DND-41 (cell line): ENCODE data around the gene FBXL19.
A peak's percentile ranks its signal among the peaks of the same experiment; 100 is the strongest.

ENCODE experiments used
- ATAC-seq: fragments of 200-7000 bp; cut with Tn5 transposase; 3 replicates; pipeline ENCODE4 v1.9.1; 2021; ENCODE audit warnings: low read depth; ENCODE audit not compliant: insufficient read depth
- DNase-seq: peaks from one replicate; pipeline ENCODE4 v3.0.0-alpha.2; 2020
- H2AFZ ChIP-seq: 2 replicates; pipeline ENCODE4 v1.6.0; 2012; ENCODE audit warnings: low read depth, low read length
- H3K27ac ChIP-seq: 2 replicates; pipeline ENCODE4 v1.5.1; 2012; ENCODE audit warnings: low read length, inconsistent platforms
- H3K27me3 ChIP-seq: fragments of 200-600 bp; sonication (generic); 2 replicates; pipeline ENCODE4 v1.6.0; 2012; ENCODE audit warnings: low read length, mild to moderate bottlenecking, inconsistent platforms; ENCODE audit not compliant: insufficient read depth, poor library complexity
- H3K36me3 ChIP-seq: 2 replicates; pipeline ENCODE4 v1.5.1; 2012; ENCODE audit warnings: low read length, inconsistent platforms; ENCODE audit not compliant: insufficient read depth
- H3K4me1 ChIP-seq: 2 replicates; pipeline ENCODE4 v1.5.1; 2012; ENCODE audit warnings: mild to moderate bottlenecking, low read length; ENCODE audit not compliant: insufficient read depth
- H3K4me2 ChIP-seq: 2 replicates; pipeline ENCODE4 v1.6.0; 2012; ENCODE audit warnings: mild to moderate bottlenecking, moderate library complexity, low read length, inconsistent platforms; ENCODE audit not compliant: insufficient read depth
- H3K4me3 ChIP-seq, 2 experiments: fragments of 200-600 bp in 1 of 2; shearing (Covaris generic) in 1 of 2; 2 replicates each; pipeline ENCODE4 v1.5.1; 2012 to 2016; ENCODE audit warnings: inconsistent platforms in 2 of 2, low read length in 2 of 2, mild to moderate bottlenecking in 2 of 2, low read depth in 1 of 2, moderate library complexity in 1 of 2
- H3K79me2 ChIP-seq: 2 replicates; pipeline ENCODE4 v1.6.0; 2012; ENCODE audit warnings: low read length, inconsistent platforms; ENCODE audit not compliant: insufficient read depth
- H3K9ac ChIP-seq: 2 replicates; pipeline ENCODE4 v1.6.0; 2012; ENCODE audit warnings: low read depth, mild to moderate bottlenecking, inconsistent platforms, low read length, moderate library complexity
- H3K9me3 ChIP-seq: 2 replicates; pipeline ENCODE4 v1.5.1; 2012; ENCODE audit warnings: low read length, moderate library complexity, mild to moderate bottlenecking, inconsistent platforms; ENCODE audit not compliant: insufficient read depth, severe bottlenecking
- H4K20me1 ChIP-seq: 2 replicates; pipeline ENCODE4 v1.6.0; 2012; ENCODE audit warnings: low read length; ENCODE audit not compliant: insufficient read depth
- CTCF ChIP-seq: IDR thresholded peaks from 2 replicates; pipeline ENCODE4 v1.5.1; 2012; ENCODE audit warnings: borderline replicate concordance, low read length, moderate library complexity, mild to moderate bottlenecking; ENCODE audit not compliant: poor library complexity, severe bottlenecking; ENCODE audit errors: extremely low read depth
- EZH2 ChIP-seq: IDR thresholded peaks from 3 replicates; pipeline ENCODE4 v1.6.1; 2012; ENCODE audit warnings: borderline replicate concordance, low read depth, mild to moderate bottlenecking, moderate library complexity, low read length, inconsistent platforms; ENCODE audit not compliant: severe bottlenecking

The FBXL19 gene

GRCh38 chr16:30893417-30893743, 30.0 kb upstream of the FBXL19 start:
- peak; percentile 43 for ATAC-seq
- Histone ChIP-seq H4K20me1 (no peaks in the 10 kb centered on the region), H2AFZ (peak overlapping the region; percentile 80), H3K9ac (peak overlapping the region; percentile 82), H3K79me2 (peaks cover 4% of the 10 kb centered on the region), H3K27ac (peak overlapping the region; percentile 84), H3K36me3 (peaks cover 13% of the 10 kb centered on the region), H3K9me3 (no peaks in the 10 kb centered on the region), H3K4me2 (peak overlapping the region; percentile 97), H3K4me1 (peaks cover 19% of the 10 kb centered on the region), H3K27me3 (no peaks in the 10 kb centered on the region), H3K4me3 (peak overlapping the region; percentile 38 to 88; a peak in 3 of 4 replicates)
- DNase-seq: peak; percentile 38
- no peak for TF ChIP-seq CTCF
- no peak for TF ChIP-seq EZH2

- Histone ChIP-seq H3K27ac (peak within 1 kb of the TSS; percentile 84), H2AFZ (peak within 1 kb of the TSS; percentile 80), H3K4me3 (peak within 1 kb of the TSS; percentile 38 to 88; a peak in 3 of 4 replicates), H3K36me3 (peaks cover 9% of the 10 kb centered on the region), H3K9me3 (no peaks in the 10 kb centered on the region), H3K79me2 (peaks cover 4% of the 10 kb centered on the region), H3K27me3 (no peaks in the 10 kb centered on the region), H3K4me2 (peak within 1 kb of the TSS; percentile 97), H3K4me1 (peaks cover 19% of the 10 kb centered on the region), H3K9ac (peak within 1 kb of the TSS; percentile 82), H4K20me1 (no peaks in the 10 kb centered on the region)
- peak; percentile 79 for DNase-seq
- TF ChIP-seq EZH2 (no peak), CTCF (peak; percentile 32)
- ATAC-seq: peak; percentile 89
Measured at GRCh38 chr16:30893744-30894539, 29.4 kb upstream of the FBXL19 start, which contains the start of gene BCL7C. Gene BCL7C (minus strand): TSS chr16:30894077. CDS start chr16:30893944, 133 bp downstream.

GRCh38 chr16:30894540-30895368, 28.6 kb upstream of the FBXL19 start:
- H3K27me3 ChIP-seq: no peaks in the 10 kb centered on the region
- peaks cover 19% of the 10 kb centered on the region for H3K4me1 ChIP-seq
- ATAC-seq (no peak), DNase-seq (no peak)
- H3K27ac ChIP-seq: no peak overlapping the region
- TF ChIP-seq EZH2: no peak
- no peak for TF ChIP-seq CTCF
- H4K20me1 ChIP-seq: no peaks in the 10 kb centered on the region
- peaks cover 4% of the 10 kb centered on the region for H3K79me2 ChIP-seq
- peak overlapping the region; percentile 97 for H3K4me2 ChIP-seq
- H3K36me3 ChIP-seq: peaks cover 2% of the 10 kb centered on the region
- no peaks in the 10 kb centered on the region for H3K9me3 ChIP-seq
- H2AFZ ChIP-seq: peak overlapping the region; percentile 80
- no peak overlapping the region for H3K9ac ChIP-seq
- peak overlapping the region in 1 of 2 experiments; percentile 88; a peak in 1 of 4 replicates for H3K4me3 ChIP-seq
